Ovary (tissue), 9 donors: ENCODE data around the gene LRP1-AS. TPM values are rescaled to one million over a fixed set of nuclear protein-coding genes. Genes with fewer than 3 reads are reported as not detected.

Experiments used
- DNase-seq, 5 donors: peaks; one replicate each; pipeline ENCODE4 v3.0.0-alpha.2; 2019 to 2020
- H3K27ac ChIP-seq, 2 donors: fragments of 200-600 bp; one replicate each; pipeline versions ENCODE4 v1.5.1 to v1.8.0; 2019 to 2022
- H3K27me3 ChIP-seq: fragments of 200-600 bp; one replicate; pipeline ENCODE4 v1.8.0; 2022
- H3K36me3 ChIP-seq: fragments of 200-600 bp; sonication (generic); one replicate; pipeline ENCODE4 v1.5.1; 2019
- H3K4me1 ChIP-seq: one replicate; pipeline ENCODE4 v1.8.1; 2013; ENCODE audit warnings: mild to moderate bottlenecking, moderate library complexity; ENCODE audit not compliant: insufficient read depth
- H3K4me3 ChIP-seq: fragments of 200-600 bp; sonication (generic); one replicate; pipeline ENCODE4 v1.5.1; 2017
- H3K9me3 ChIP-seq, 2 donors: fragments of 200-600 bp in 1 of 2; sonication (generic) in 1 of 2; one replicate each; pipeline versions ENCODE4 v1.5.1 to v1.8.1; 2013 to 2019; ENCODE audit warnings: mild to moderate bottlenecking in 1 of 2, moderate library complexity in 1 of 2
- CTCF ChIP-seq, 3 donors: fragments of 450-650 bp in 2 of 3; fragments of 200-600 bp in 1 of 3; IDR thresholded peaks; one replicate each; pipeline versions ENCODE4 v1.5.1 to v1.8.0; 2016 to 2022; ENCODE audit warnings: antibody characterized with exemption in 3 of 3, mild to moderate bottlenecking in 1 of 3
- EP300 ChIP-seq: sonication (generic); formaldehyde crosslinking; IDR thresholded peaks from one replicate; pipeline ENCODE4 v1.6.1; 2017; ENCODE audit warnings: antibody characterized with exemption
- POLR2A ChIP-seq: fragments of 450-650 bp; IDR thresholded peaks from one replicate; pipeline ENCODE4 v1.6.1; 2017; ENCODE audit warnings: antibody characterized with exemption, mild to moderate bottlenecking, moderate library complexity
- WGBS, 3 donors: extraction: QIAGEN DNeasy Blood & Tissue Kit in 1 of 3; methylation state at CpG; one replicate each; pipeline versions ENCODE4 v1.1.5 to v1.1.7; 2013 to 2017; 5-methylcytosine and 5-hydroxymethylcytosine counted together
- intact Hi-C, 4 donors: fragments of 100-400 bp; cut with DNase I; formaldehyde crosslinking; loops; one replicate each; pipeline versions ENCODE4 v1.11.0 to v1.15.1; 2022 to 2023
- polyA plus RNA-seq, 2 donors: library from polyadenylated mRNA; stranded (reverse); fragments of 200-250 nt in 1 of 2; fragments of 350-450 nt in 1 of 2; fragmentation: Illumina TruSeq in 1 of 2; extraction: RNeasy Lipid Tissue Mini Kit (QIAGEN cat#74804) in 1 of 2; gene quantifications; one replicate each; pipeline ENCODE4 v1.2.3, GENCODE V29; 2013 to 2014
- total RNA-seq, 7 donors: library from RNA; depleted of rRNA in 2 of 7; stranded (reverse); fragments of >200 nt in 2 of 7; fragmentation: NEBNext Ultra II Directional in 3 of 7; extraction: Animal tissue kit (Norgen Biotek cat#: 25700) in 3 of 7; gene quantifications; one replicate each; pipeline versions ENCODE4 v1.1.0 to v1.2.4, GENCODE V29; 2016 to 2023
- donor health status: DM: no; HTN: no; CAD: no; lungs with moderate emphysema.
- donor health status: DM: no; HTN: no; CAD: no.
- donor health status: Bipolar disorder and iron deficiency.
- donor health status: DM: yes; HTN: yes; CAD: no.
- donor health status: DM: no; HTN: no; CAD: no.
- donor health status: DM: yes; HTN: yes; CAD: no.

LRP1-AS gene
- total and polyA plus RNA-seq, 9 donors, result not detected

GRCh38 chr12:57107456-57108155 lies 39.8 kb downstream of the LRP1-AS start:
- Histone ChIP-seq H3K4me1 (peaks cover 2% of the 10 kb centered on the region), H3K36me3 (no peaks in the 10 kb centered on the region), H3K4me3 (no peak overlapping the region), H3K9me3 (no peaks in the 10 kb centered on the region), H3K27me3 (no peaks in the 10 kb centered on the region), H3K27ac (no peak overlapping the region)
- peak in 2 of 5 donors; percentile 21 to 28 for DNase-seq
- no peak for TF ChIP-seq CTCF (IDR thresholded peaks at IDR 0.05)
- TF ChIP-seq POLR2A, result no peak
- TF ChIP-seq EP300, result no peak
- WGBS, 3 donors, result 57 to 63% (median 61%) methylated on average over 7 of the region's 7 CpGs
- intact Hi-C loops, result loop anchor here in 1 of 4 donors (2.0 kb wide), 1 partner anchor 19 kb away; the partner anchor contains the start of gene NAB2

- no peaks in the 10 kb centered on the region for H3K36me3 ChIP-seq
- no peaks in the 10 kb centered on the region for H3K27me3 ChIP-seq
- H3K4me1 ChIP-seq, result peaks cover 2% of the 10 kb centered on the region
- DNase-seq, result peak in 1 of 5 donors; percentile 22
- TF ChIP-seq EP300 (no peak), POLR2A (no peak), CTCF (IDR thresholded peaks at IDR 0.05) (no peak)
- H3K27ac ChIP-seq, result no peak overlapping the region
- intact Hi-C loops, result loop anchor here in 1 of 4 donors (2.0 kb wide), 1 partner anchor 17 kb away; the partner anchor contains the start of gene NAB2
- H3K9me3 ChIP-seq, result no peaks in the 10 kb centered on the region
- no peak overlapping the region for H3K4me3 ChIP-seq
- WGBS, 3 donors, result 69 to 73% (median 71%) methylated on average over 9 of the region's 9 CpGs
Measured at GRCh38 chr12:57106021-57106708, 41.3 kb downstream of the LRP1-AS start.

GRCh38 chr12:57105011-57105753 lies 42.2 kb downstream of the LRP1-AS start:
- no peak for TF ChIP-seq EP300
- no peak for TF ChIP-seq CTCF (IDR thresholded peaks at IDR 0.05)
- no peak for TF ChIP-seq POLR2A
- Histone ChIP-seq H3K36me3 (no peaks in the 10 kb centered on the region), H3K9me3 (no peaks in the 10 kb centered on the region), H3K27me3 (no peaks in the 10 kb centered on the region), H3K4me1 (peaks cover 2% of the 10 kb centered on the region), H3K27ac (no peak overlapping the region), H3K4me3 (no peak overlapping the region)
- intact Hi-C loops, result no loop called here
- peak in 2 of 5 donors; percentile 17 to 18 for DNase-seq
- WGBS, 3 donors, result 92 to 95% (median 93%) methylated on average over 14 of the region's 14 CpGs

GRCh38 chr12:57104292-57104910 lies 43.0 kb downstream of the LRP1-AS start:
- WGBS, 3 donors, result 89 to 93% (median 89%) methylated on average over 12 of the region's 12 CpGs
- intact Hi-C loops, result no loop called here
- Histone ChIP-seq H3K36me3 (no peaks in the 10 kb centered on the region), H3K27ac (no peak overlapping the region), H3K4me1 (peaks cover 2% of the 10 kb centered on the region), H3K4me3 (no peak overlapping the region), H3K9me3 (no peaks in the 10 kb centered on the region), H3K27me3 (no peaks in the 10 kb centered on the region)
- DNase-seq, result peak in 2 of 5 donors; percentile 20 to 28
- no peak for TF ChIP-seq POLR2A
- TF ChIP-seq CTCF (IDR thresholded peaks at IDR 0.05), result no peak
- TF ChIP-seq EP300, result no peak
